Neural progenitor cell (in vitro differentiated cells): ENCODE measurements around the gene ATL3. TPM values are rescaled to one million over a fixed set of nuclear protein-coding genes. Genes with fewer than 3 reads are reported as not detected.
"Not testable (repeated sequence)": the region's sequence is repeated elsewhere in the genome, so short reads cannot be mapped to it uniquely, and the experiment has no call there.

ENCODE experiments used
- DNase-seq: peaks from one replicate; pipeline ENCODE4 v3.0.0-alpha.2; 2016; ENCODE audit warnings: low spot score
- H2AFZ ChIP-seq: fragments of 200-600 bp; sonication (generic); replicated peaks from 2 replicates; pipeline ENCODE4 v1.6.1; 2016; ENCODE audit warnings: antibody characterized with exemption
- H3F3A ChIP-seq: fragments of 200-600 bp; sonication (generic); 2 replicates; pipeline ENCODE4 v1.6.1; 2016; ENCODE audit warnings: antibody characterized with exemption, low read depth
- H3K27ac ChIP-seq: fragments of 200-600 bp; sonication (generic); 2 replicates; pipeline ENCODE4 v1.5.1; 2016; ENCODE audit warnings: mild to moderate bottlenecking
- H3K27me3 ChIP-seq: fragments of 200-600 bp; sonication (generic); 2 replicates; pipeline ENCODE4 v1.6.1; 2016; ENCODE audit warnings: mild to moderate bottlenecking, moderate library complexity
- H3K36me3 ChIP-seq: fragments of 200-600 bp; sonication (generic); 2 replicates; pipeline ENCODE4 v1.5.1; 2016
- H3K4me1 ChIP-seq: fragments of 200-600 bp; sonication (generic); 2 replicates; pipeline ENCODE4 v1.6.1; 2016; ENCODE audit warnings: mixed run types
- H3K4me2 ChIP-seq: fragments of 200-600 bp; sonication (generic); 2 replicates; pipeline ENCODE4 v1.6.1; 2016
- H3K4me3 ChIP-seq: fragments of 200-600 bp; sonication (generic); 2 replicates; pipeline ENCODE4 v1.5.1; 2016
- H3K79me2 ChIP-seq: fragments of 200-600 bp; sonication (generic); 2 replicates; pipeline ENCODE4 v1.6.1; 2016; ENCODE audit warnings: low read depth
- H3K9ac ChIP-seq: fragments of 200-600 bp; sonication (generic); 2 replicates; pipeline ENCODE4 v1.6.1; 2016
- H3K9me3 ChIP-seq: fragments of 200-600 bp; sonication (generic); 2 replicates; pipeline ENCODE4 v1.5.1; 2016; ENCODE audit warnings: low read depth
- H4K20me1 ChIP-seq: fragments of 200-600 bp; sonication (generic); 2 replicates; pipeline ENCODE4 v1.6.1; 2016; ENCODE audit warnings: low read depth
- H3K27ac Mint-ChIP-seq: 3 replicates; pipeline ENCODE4 v1.8.0; 2021; ENCODE audit warnings: mixed read lengths
- H3K27me3 Mint-ChIP-seq: 2 replicates; pipeline ENCODE4 v1.8.0; 2022; ENCODE audit warnings: low read depth, mild to moderate bottlenecking, inconsistent platforms, moderate library complexity, mixed read lengths; ENCODE audit not compliant: insufficient read depth
- H3K36me3 Mint-ChIP-seq: 3 replicates; pipeline ENCODE4 v1.8.0; 2021; ENCODE audit warnings: mixed read lengths
- H3K4me1 Mint-ChIP-seq: 3 replicates; pipeline ENCODE4 v1.8.0; 2021; ENCODE audit warnings: mixed read lengths
- H3K4me3 Mint-ChIP-seq: 3 replicates; pipeline ENCODE4 v1.8.0; 2021; ENCODE audit warnings: mild to moderate bottlenecking, moderate library complexity, mixed read lengths
- H3K9me3 Mint-ChIP-seq: 3 replicates; pipeline ENCODE4 v1.8.0; 2020; ENCODE audit warnings: mixed read lengths
- EZH2 ChIP-seq: fragments of 200-600 bp; sonication (generic); IDR thresholded peaks from 2 replicates; pipeline ENCODE4 v1.6.1; 2017; ENCODE audit warnings: antibody characterized with exemption, mild to moderate bottlenecking, moderate library complexity
- EZH2phosphoT487 ChIP-seq: fragments of 200-600 bp; sonication (generic); IDR thresholded peaks from 2 replicates; pipeline ENCODE4 v1.6.1; 2017; ENCODE audit warnings: antibody characterized with exemption
- total RNA-seq: library from RNA; depleted of rRNA; stranded (reverse); fragments of >200 nt; gene quantifications from 2 replicates; pipeline ENCODE4 v1.2.3, GENCODE V29; 2015; ENCODE audit warnings: low replicate concordance
- TF ChIP-seq, protein P1 (sequence below): fragments of 200-600 bp; sonication (generic); IDR thresholded peaks from 2 replicates; pipeline ENCODE4 v1.5.1; 2017; ENCODE audit warnings: antibody characterized with exemption, mild to moderate bottlenecking

Gene ATL3
- total RNA-seq, 1 donor from 2014 or later, result 19.5 TPM

DNA sequence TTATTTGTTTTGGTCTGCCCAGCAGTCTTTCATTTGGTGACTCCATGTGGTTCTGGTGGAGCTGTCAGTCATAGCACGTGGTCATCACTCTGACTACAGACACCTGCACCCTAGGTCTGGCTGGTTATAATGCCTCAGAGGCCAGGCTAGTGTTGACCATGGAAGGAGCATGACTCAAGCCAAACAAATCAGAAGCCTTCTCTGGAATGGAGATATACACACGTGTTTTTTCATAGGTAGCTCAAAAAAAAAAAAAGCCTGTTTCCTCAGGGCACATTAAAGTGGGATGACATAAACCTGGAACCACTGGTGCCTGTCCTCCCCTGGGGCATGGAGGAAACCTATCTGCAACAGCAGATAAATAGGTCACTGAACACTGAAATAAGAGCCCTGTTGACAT is 48.9 kb downstream of the ATL3 start:
- no peaks in the 10 kb centered on the region for H3K27me3 ChIP-seq
- H3F3A ChIP-seq, result peaks cover 8% of the 10 kb centered on the region
- Mint-ChIP-seq H3K36me3 (no peaks in the 10 kb centered on the region), H3K4me1 (no peaks in the 10 kb centered on the region), H3K4me3 (no peak overlapping the region), H3K27ac (no peak overlapping the region), H3K27me3 (peaks cover 3% of the 10 kb centered on the region), H3K9me3 (no peaks in the 10 kb centered on the region)
- H3K9me3 ChIP-seq, result no peaks in the 10 kb centered on the region
- no peak for DNase-seq
- no peak for TF ChIP-seq EZH2
- TF ChIP-seq, protein P1, sequence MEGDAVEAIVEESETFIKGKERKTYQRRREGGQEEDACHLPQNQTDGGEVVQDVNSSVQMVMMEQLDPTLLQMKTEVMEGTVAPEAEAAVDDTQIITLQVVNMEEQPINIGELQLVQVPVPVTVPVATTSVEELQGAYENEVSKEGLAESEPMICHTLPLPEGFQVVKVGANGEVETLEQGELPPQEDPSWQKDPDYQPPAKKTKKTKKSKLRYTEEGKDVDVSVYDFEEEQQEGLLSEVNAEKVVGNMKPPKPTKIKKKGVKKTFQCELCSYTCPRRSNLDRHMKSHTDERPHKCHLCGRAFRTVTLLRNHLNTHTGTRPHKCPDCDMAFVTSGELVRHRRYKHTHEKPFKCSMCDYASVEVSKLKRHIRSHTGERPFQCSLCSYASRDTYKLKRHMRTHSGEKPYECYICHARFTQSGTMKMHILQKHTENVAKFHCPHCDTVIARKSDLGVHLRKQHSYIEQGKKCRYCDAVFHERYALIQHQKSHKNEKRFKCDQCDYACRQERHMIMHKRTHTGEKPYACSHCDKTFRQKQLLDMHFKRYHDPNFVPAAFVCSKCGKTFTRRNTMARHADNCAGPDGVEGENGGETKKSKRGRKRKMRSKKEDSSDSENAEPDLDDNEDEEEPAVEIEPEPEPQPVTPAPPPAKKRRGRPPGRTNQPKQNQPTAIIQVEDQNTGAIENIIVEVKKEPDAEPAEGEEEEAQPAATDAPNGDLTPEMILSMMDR, result no peak
- no peak for TF ChIP-seq EZH2phosphoT487
- no peaks in the 10 kb centered on the region for H3K79me2 ChIP-seq
- no peak overlapping the region for H3K4me2 ChIP-seq
- H4K20me1 ChIP-seq, result no peaks in the 10 kb centered on the region
- no peaks in the 10 kb centered on the region for H3K36me3 ChIP-seq
- no peak overlapping the region for H2AFZ ChIP-seq
- no peak overlapping the region for H3K27ac ChIP-seq
- peaks cover 7% of the 10 kb centered on the region for H3K4me1 ChIP-seq
- no peak overlapping the region for H3K4me3 ChIP-seq
- no peak overlapping the region for H3K9ac ChIP-seq

DNA sequence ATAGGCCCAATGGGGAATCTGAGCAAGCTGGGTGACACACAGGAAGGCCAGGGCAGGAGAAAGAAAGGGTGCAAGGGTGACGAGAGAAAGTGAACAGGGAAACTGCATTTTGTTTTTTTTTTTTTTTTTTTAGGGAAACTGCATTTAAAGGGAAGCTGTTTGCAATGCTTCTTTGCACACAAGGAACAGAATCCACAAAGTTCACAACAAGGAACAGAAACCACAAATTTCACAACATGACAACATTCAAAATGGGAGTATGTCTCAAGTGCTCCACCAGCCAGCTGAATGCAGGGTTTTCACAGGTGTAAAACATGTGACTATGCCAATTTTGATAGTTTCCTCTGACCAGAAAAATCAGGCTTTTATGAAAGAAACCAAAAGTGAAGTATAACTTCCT is 50.1 kb downstream of the ATL3 start:
- no peaks in the 10 kb centered on the region for H3K9me3 ChIP-seq
- DNase-seq, result no peak
- peaks cover 7% of the 10 kb centered on the region for H3K4me1 ChIP-seq
- peak overlapping the region; percentile 5 for H3K4me2 ChIP-seq
- H2AFZ ChIP-seq, result peak overlapping the region; percentile 36
- Mint-ChIP-seq H3K36me3 (no peaks in the 10 kb centered on the region), H3K4me3 (no peak overlapping the region), H3K27me3 (peaks cover 5% of the 10 kb centered on the region), H3K27ac (no peak overlapping the region), H3K4me1 (no peaks in the 10 kb centered on the region), H3K9me3 (no peaks in the 10 kb centered on the region)
- H3F3A ChIP-seq, result peaks cover 8% of the 10 kb centered on the region
- no peaks in the 10 kb centered on the region for H3K79me2 ChIP-seq
- H4K20me1 ChIP-seq, result no peaks in the 10 kb centered on the region
- peak overlapping the region; percentile 18 for H3K27ac ChIP-seq
- H3K27me3 ChIP-seq, result no peaks in the 10 kb centered on the region
- no peaks in the 10 kb centered on the region for H3K36me3 ChIP-seq
- no peak for TF ChIP-seq EZH2phosphoT487
- TF ChIP-seq EZH2, result no peak
- TF ChIP-seq, protein P1, result no peak
- H3K4me3 ChIP-seq, result no peak overlapping the region
- no peak overlapping the region for H3K9ac ChIP-seq

DNA sequence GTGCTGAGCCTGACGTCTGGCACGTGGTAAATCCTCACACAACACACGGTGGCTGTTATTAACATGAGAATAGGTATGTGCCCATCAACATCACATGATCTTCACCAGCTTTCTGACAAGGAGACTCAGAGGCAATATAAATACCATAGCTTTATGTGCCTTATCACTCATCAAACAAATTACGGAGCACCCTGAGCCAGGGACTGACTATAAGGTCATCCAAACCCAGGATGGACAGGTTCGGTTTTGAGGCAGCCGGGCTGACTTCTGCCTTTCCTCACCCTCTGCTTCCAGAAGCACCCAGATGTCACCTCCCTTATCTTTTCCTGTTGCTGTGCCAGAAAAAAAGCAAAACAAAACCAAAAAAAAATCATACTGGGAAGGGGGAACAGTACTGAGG is 51.2 kb downstream of the ATL3 start:
- Mint-ChIP-seq H3K9me3 (no peaks in the 10 kb centered on the region), H3K4me1 (no peaks in the 10 kb centered on the region), H3K27me3 (peaks cover 7% of the 10 kb centered on the region), H3K4me3 (no peak overlapping the region), H3K27ac (no peak overlapping the region), H3K36me3 (no peaks in the 10 kb centered on the region)
- H3K79me2 ChIP-seq, result no peaks in the 10 kb centered on the region
- no peak overlapping the region for H2AFZ ChIP-seq
- no peaks in the 10 kb centered on the region for H3K27me3 ChIP-seq
- H4K20me1 ChIP-seq, result no peaks in the 10 kb centered on the region
- H3K9ac ChIP-seq, result no peak overlapping the region
- H3F3A ChIP-seq, result peaks cover 11% of the 10 kb centered on the region
- no peak overlapping the region for H3K4me2 ChIP-seq
- H3K4me1 ChIP-seq, result peaks cover 7% of the 10 kb centered on the region
- no peaks in the 10 kb centered on the region for H3K36me3 ChIP-seq
- DNase-seq, result no peak
- no peak overlapping the region for H3K27ac ChIP-seq
- H3K9me3 ChIP-seq, result no peaks in the 10 kb centered on the region
- TF ChIP-seq EZH2phosphoT487 (no peak), EZH2 (no peak)
- TF ChIP-seq, protein P1, result no peak
- H3K4me3 ChIP-seq, result no peak overlapping the region

DNA sequence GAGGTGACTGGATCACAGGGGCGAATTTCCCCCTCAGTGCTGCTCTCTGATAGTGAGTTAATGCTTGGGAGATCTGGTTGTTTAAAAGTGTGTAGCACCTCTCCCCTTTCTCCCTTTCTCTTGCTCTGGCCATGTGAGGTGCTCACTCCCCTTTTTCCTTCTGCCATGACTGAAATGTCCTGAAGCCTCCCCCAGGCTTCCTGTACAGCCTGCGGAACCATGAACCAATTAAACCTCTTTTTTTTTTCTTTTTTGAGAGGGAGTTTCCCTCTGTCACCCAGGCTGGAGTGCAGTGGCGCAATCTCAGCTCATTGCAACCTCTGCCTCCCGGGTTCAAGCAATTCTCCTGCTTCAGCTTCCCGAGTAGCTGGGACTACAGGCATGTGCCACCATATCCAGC is 53.5 kb downstream of the ATL3 start:
- H3K9ac ChIP-seq, H3K4me1 ChIP-seq, H3K4me3 Mint-ChIP-seq, H3K4me2 ChIP-seq, H3K36me3 ChIP-seq, H3K4me3 ChIP-seq, H3K36me3 Mint-ChIP-seq, DNase-seq, H3K4me1 Mint-ChIP-seq, H3K9me3 ChIP-seq, H4K20me1 ChIP-seq, H3K27ac Mint-ChIP-seq, H3K9me3 Mint-ChIP-seq, H2AFZ ChIP-seq, H3K27ac ChIP-seq, H3K79me2 ChIP-seq: not testable (repeated sequence)
- H3K27me3 Mint-ChIP-seq, result peaks cover 13% of the 10 kb centered on the region
- peaks cover 24% of the 10 kb centered on the region for H3F3A ChIP-seq
- peaks cover 21% of the 10 kb centered on the region for H3K27me3 ChIP-seq
